Measurements from ENCODE around the gene EN2. TPM values are rescaled to one million over a fixed set of nuclear protein-coding genes. Genes with fewer than 3 reads are reported as not detected.
"Not testable (repeated sequence)": the region's sequence is repeated elsewhere in the genome, so short reads cannot be mapped to it uniquely, and the experiment has no call there.

The EN2 gene
- total and polyA plus RNA-seq, 5 donors from 2014 or later, result not detected

GRCh38 chr7:155440018-155440410, 17.9 kb upstream of the EN2 start:
- H3K36me3 ChIP-seq (ENCODE audit: control insufficient read depth, insufficient read depth, low read length), result no peaks in the 10 kb centered on the region
- no peak overlapping the region for H3K27ac Mint-ChIP-seq
- no peaks in the 10 kb centered on the region for H3K9me3 Mint-ChIP-seq
- H3K4me3 ChIP-seq (ENCODE audit: low read depth, low read length), result no peak overlapping the region
- peaks cover 7% of the 10 kb centered on the region for H3K27me3 ChIP-seq (ENCODE audit: control insufficient read depth, insufficient read depth, low read length)
- H3K4me1 ChIP-seq (ENCODE audit: control insufficient read depth, insufficient read depth, low read length, poor library complexity, severe bottlenecking), result no peaks in the 10 kb centered on the region
- no peaks in the 10 kb centered on the region for H3K9me3 ChIP-seq (ENCODE audit: control insufficient read depth in 2 of 2, low read length in 2 of 2)
- H3K27me3 Mint-ChIP-seq, result peaks cover 31% of the 10 kb centered on the region
- no peak overlapping the region for H3K4me3 Mint-ChIP-seq
- no peak for DNase-seq
- no peak overlapping the region for H3K27ac ChIP-seq (ENCODE audit: insufficient read depth, low read length, poor library complexity, severe bottlenecking)
- no peaks in the 10 kb centered on the region for H3K4me1 Mint-ChIP-seq
- no peaks in the 10 kb centered on the region for H3K36me3 Mint-ChIP-seq
- ATAC-seq (ENCODE audit: low read depth in 2 of 2), result no peak

GRCh38 chr7:155441856-155442255, 16.1 kb upstream of the EN2 start:
- no peaks in the 10 kb centered on the region for H3K36me3 ChIP-seq (ENCODE audit: control insufficient read depth, insufficient read depth, low read length)
- peaks cover 33% of the 10 kb centered on the region for H3K27me3 Mint-ChIP-seq
- H3K4me3 ChIP-seq (ENCODE audit: low read depth, low read length), result no peak overlapping the region
- no peak for DNase-seq
- no peaks in the 10 kb centered on the region for H3K9me3 ChIP-seq (ENCODE audit: control insufficient read depth in 2 of 2, low read length in 2 of 2)
- H3K27ac ChIP-seq (ENCODE audit: insufficient read depth, low read length, poor library complexity, severe bottlenecking), result no peak overlapping the region
- H3K27ac Mint-ChIP-seq, result no peak overlapping the region
- H3K9me3 Mint-ChIP-seq, result no peaks in the 10 kb centered on the region
- H3K27me3 ChIP-seq (ENCODE audit: control insufficient read depth, insufficient read depth, low read length), result peaks cover 8% of the 10 kb centered on the region
- ATAC-seq (ENCODE audit: low read depth in 2 of 2), result no peak
- no peak overlapping the region for H3K4me3 Mint-ChIP-seq
- no peaks in the 10 kb centered on the region for H3K4me1 Mint-ChIP-seq
- no peaks in the 10 kb centered on the region for H3K4me1 ChIP-seq (ENCODE audit: control insufficient read depth, insufficient read depth, low read length, poor library complexity, severe bottlenecking)
- no peaks in the 10 kb centered on the region for H3K36me3 Mint-ChIP-seq

GRCh38 chr7:155444746-155445145, 13.2 kb upstream of the EN2 start:
- H3K27me3 ChIP-seq (ENCODE audit: control insufficient read depth, insufficient read depth, low read length), result peaks cover 15% of the 10 kb centered on the region
- no peaks in the 10 kb centered on the region for H3K9me3 Mint-ChIP-seq
- H3K27ac Mint-ChIP-seq, result no peak overlapping the region
- no peak overlapping the region for H3K27ac ChIP-seq (ENCODE audit: insufficient read depth, low read length, poor library complexity, severe bottlenecking)
- H3K4me3 ChIP-seq (ENCODE audit: low read depth, low read length), result no peak overlapping the region
- H3K9me3 ChIP-seq (ENCODE audit: control insufficient read depth in 2 of 2, low read length in 2 of 2), result no peaks in the 10 kb centered on the region
- H3K27me3 Mint-ChIP-seq, result peaks cover 43% of the 10 kb centered on the region
- H3K4me1 ChIP-seq (ENCODE audit: control insufficient read depth, insufficient read depth, low read length, poor library complexity, severe bottlenecking), result peaks cover 4% of the 10 kb centered on the region
- no peaks in the 10 kb centered on the region for H3K36me3 Mint-ChIP-seq
- no peak overlapping the region for H3K4me3 Mint-ChIP-seq
- no peak for ATAC-seq (ENCODE audit: low read depth in 2 of 2)
- H3K4me1 Mint-ChIP-seq, result peaks cover 0 to 8% (median 2%) of the 10 kb centered on the region in 4 donors
- no peaks in the 10 kb centered on the region for H3K36me3 ChIP-seq (ENCODE audit: control insufficient read depth, insufficient read depth, low read length)
- no peak for DNase-seq

GRCh38 chr7:155445606-155446005, 12.3 kb upstream of the EN2 start:
- not testable (repeated sequence) for H3K4me1 ChIP-seq (ENCODE audit: control insufficient read depth, insufficient read depth, low read length, poor library complexity, severe bottlenecking); H3K4me3 ChIP-seq (ENCODE audit: low read depth, low read length); H3K36me3 Mint-ChIP-seq; H3K9me3 ChIP-seq (ENCODE audit: control insufficient read depth in 2 of 2, low read length in 2 of 2); H3K4me1 Mint-ChIP-seq; DNase-seq; H3K4me3 Mint-ChIP-seq; H3K36me3 ChIP-seq (ENCODE audit: control insufficient read depth, insufficient read depth, low read length); H3K9me3 Mint-ChIP-seq; H3K27ac Mint-ChIP-seq; ATAC-seq (ENCODE audit: low read depth in 2 of 2); H3K27ac ChIP-seq (ENCODE audit: insufficient read depth, low read length, poor library complexity, severe bottlenecking)
- H3K27me3 ChIP-seq (ENCODE audit: control insufficient read depth, insufficient read depth, low read length), result peaks cover 13% of the 10 kb centered on the region
- H3K27me3 Mint-ChIP-seq, result peaks cover 48% of the 10 kb centered on the region

- Histone ChIP-seq H3K36me3 (ENCODE audit: control insufficient read depth, insufficient read depth, low read length) (no peaks in the 10 kb centered on the region), H3K4me3 (ENCODE audit: low read depth, low read length) (no peak overlapping the region), H3K27ac (ENCODE audit: insufficient read depth, low read length, poor library complexity, severe bottlenecking) (no peak overlapping the region), H3K4me1 (ENCODE audit: control insufficient read depth, insufficient read depth, low read length, poor library complexity, severe bottlenecking) (peaks cover 4% of the 10 kb centered on the region), H3K9me3 (ENCODE audit: control insufficient read depth in 2 of 2, low read length in 2 of 2) (no peaks in the 10 kb centered on the region), H3K27me3 (ENCODE audit: control insufficient read depth, insufficient read depth, low read length) (peaks cover 23% of the 10 kb centered on the region)
- Mint-ChIP-seq H3K4me3 (peak overlapping the region in 1 of 4 donors; percentile 56), H3K36me3 (no peaks in the 10 kb centered on the region), H3K27me3 (peaks cover 68% of the 10 kb centered on the region), H3K27ac (no peak overlapping the region), H3K4me1 (peaks cover 0 to 12% (median 6%) of the 10 kb centered on the region in 4 donors), H3K9me3 (no peaks in the 10 kb centered on the region)
- no peak for DNase-seq
- ATAC-seq (ENCODE audit: low read depth in 2 of 2), result no peak
These were observed 10.3 kb upstream of the EN2 start for GRCh38 chr7:155447603-155448002.

GRCh38 chr7:155448632-155449007, 9.3 kb upstream of the EN2 start:
- H3K27me3 ChIP-seq (ENCODE audit: control insufficient read depth, insufficient read depth, low read length), result peaks cover 28% of the 10 kb centered on the region
- Mint-ChIP-seq H3K27me3 (peaks cover 70% of the 10 kb centered on the region), H3K36me3 (no peaks in the 10 kb centered on the region), H3K4me1 (peaks cover 0 to 13% (median 6%) of the 10 kb centered on the region in 4 donors), H3K4me3 (no peak overlapping the region), H3K27ac (no peak overlapping the region), H3K9me3 (no peaks in the 10 kb centered on the region)
- no peaks in the 10 kb centered on the region for H3K9me3 ChIP-seq (ENCODE audit: control insufficient read depth in 2 of 2, low read length in 2 of 2)
- DNase-seq (no peak), ATAC-seq (ENCODE audit: low read depth in 2 of 2) (no peak)
- no peak overlapping the region for H3K4me3 ChIP-seq (ENCODE audit: low read depth, low read length)
- no peaks in the 10 kb centered on the region for H3K36me3 ChIP-seq (ENCODE audit: control insufficient read depth, insufficient read depth, low read length)
- peaks cover 4% of the 10 kb centered on the region for H3K4me1 ChIP-seq (ENCODE audit: control insufficient read depth, insufficient read depth, low read length, poor library complexity, severe bottlenecking)
- H3K27ac ChIP-seq (ENCODE audit: insufficient read depth, low read length, poor library complexity, severe bottlenecking), result no peak overlapping the region

GRCh38 chr7:155449008-155449868, 8.7 kb upstream of the EN2 start:
- Mint-ChIP-seq H3K27ac (no peak overlapping the region), H3K36me3 (no peaks in the 10 kb centered on the region), H3K4me3 (no peak overlapping the region), H3K9me3 (no peaks in the 10 kb centered on the region), H3K4me1 (peaks cover 0 to 13% (median 6%) of the 10 kb centered on the region in 4 donors), H3K27me3 (peaks cover 67% of the 10 kb centered on the region)
- Histone ChIP-seq H3K36me3 (ENCODE audit: control insufficient read depth, insufficient read depth, low read length) (no peaks in the 10 kb centered on the region), H3K4me1 (ENCODE audit: control insufficient read depth, insufficient read depth, low read length, poor library complexity, severe bottlenecking) (peaks cover 5% of the 10 kb centered on the region), H3K9me3 (ENCODE audit: control insufficient read depth in 2 of 2, low read length in 2 of 2) (no peaks in the 10 kb centered on the region), H3K27ac (ENCODE audit: insufficient read depth, low read length, poor library complexity, severe bottlenecking) (no peak overlapping the region), H3K4me3 (ENCODE audit: low read depth, low read length) (no peak overlapping the region), H3K27me3 (ENCODE audit: control insufficient read depth, insufficient read depth, low read length) (peaks cover 26% of the 10 kb centered on the region)
- DNase-seq, result no peak
- no peak for ATAC-seq (ENCODE audit: low read depth in 2 of 2)
